Mammary epithelial cell (primary cell): ENCODE results near the gene NOS3.

ENCODE experiments used
- EZH2 ChIP-seq: IDR thresholded peaks from 2 replicates; pipeline ENCODE4 v1.6.1; 2012; ENCODE audit warnings: low read length, inconsistent platforms, borderline replicate concordance
- TF ChIP-seq, protein P1 (sequence below), 2 donors: IDR thresholded peaks in 1 of 2; conservative IDR thresholded peaks in 1 of 2; 2 replicates each; pipeline ENCODE4 v1.5.1; 2011 to 2012; ENCODE audit warnings: inconsistent platforms in 2 of 2, low read length in 2 of 2, mild to moderate bottlenecking in 2 of 2, control low read depth in 1 of 2, low read depth in 1 of 2; ENCODE audit not compliant: insufficient read depth in 1 of 2; ENCODE audit errors: extremely low read depth in 1 of 2

GRCh38 chr7:150994838-150995510 lies 4.2 kb downstream of the NOS3 start:
- no peak for TF ChIP-seq EZH2
- TF ChIP-seq, protein P1, sequence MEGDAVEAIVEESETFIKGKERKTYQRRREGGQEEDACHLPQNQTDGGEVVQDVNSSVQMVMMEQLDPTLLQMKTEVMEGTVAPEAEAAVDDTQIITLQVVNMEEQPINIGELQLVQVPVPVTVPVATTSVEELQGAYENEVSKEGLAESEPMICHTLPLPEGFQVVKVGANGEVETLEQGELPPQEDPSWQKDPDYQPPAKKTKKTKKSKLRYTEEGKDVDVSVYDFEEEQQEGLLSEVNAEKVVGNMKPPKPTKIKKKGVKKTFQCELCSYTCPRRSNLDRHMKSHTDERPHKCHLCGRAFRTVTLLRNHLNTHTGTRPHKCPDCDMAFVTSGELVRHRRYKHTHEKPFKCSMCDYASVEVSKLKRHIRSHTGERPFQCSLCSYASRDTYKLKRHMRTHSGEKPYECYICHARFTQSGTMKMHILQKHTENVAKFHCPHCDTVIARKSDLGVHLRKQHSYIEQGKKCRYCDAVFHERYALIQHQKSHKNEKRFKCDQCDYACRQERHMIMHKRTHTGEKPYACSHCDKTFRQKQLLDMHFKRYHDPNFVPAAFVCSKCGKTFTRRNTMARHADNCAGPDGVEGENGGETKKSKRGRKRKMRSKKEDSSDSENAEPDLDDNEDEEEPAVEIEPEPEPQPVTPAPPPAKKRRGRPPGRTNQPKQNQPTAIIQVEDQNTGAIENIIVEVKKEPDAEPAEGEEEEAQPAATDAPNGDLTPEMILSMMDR (conservative IDR thresholded peaks at IDR 0.05 in 1 of 2, IDR thresholded peaks at IDR 0.05 in 1 of 2; ENCODE audit: extremely low read depth in 1 of 2, insufficient read depth in 1 of 2, low read depth in 1 of 2, low read length in 2 of 2) = no peak
